GM19238 (cell line): ENCODE data around the gene DSN1.

Experiments used
- DNase-seq: peaks from one replicate; pipeline ENCODE4 v3.0.0; 2011; ENCODE audit warnings: low spot score; ENCODE audit not compliant: insufficient read length

The DSN1 gene

DNA sequence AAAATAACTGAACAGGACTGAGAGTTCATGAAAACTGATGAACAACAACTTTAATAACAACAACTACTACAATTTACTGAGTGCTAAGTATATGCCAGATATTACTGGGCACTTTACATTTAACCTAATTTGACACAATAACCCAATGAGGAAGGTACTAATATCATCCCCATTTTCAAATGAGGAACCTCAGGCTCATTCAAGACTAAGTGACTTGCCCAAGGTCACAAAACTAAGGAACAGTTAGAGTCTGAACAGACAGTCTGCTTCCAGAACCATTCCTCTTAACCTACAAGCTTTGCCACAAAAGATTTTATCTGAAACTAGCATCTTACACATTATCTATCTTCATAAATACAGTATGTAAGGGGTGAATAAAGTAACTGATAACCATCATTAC, 17.1 kb downstream of the DSN1 start:
- DNase-seq, result no peak

DNA sequence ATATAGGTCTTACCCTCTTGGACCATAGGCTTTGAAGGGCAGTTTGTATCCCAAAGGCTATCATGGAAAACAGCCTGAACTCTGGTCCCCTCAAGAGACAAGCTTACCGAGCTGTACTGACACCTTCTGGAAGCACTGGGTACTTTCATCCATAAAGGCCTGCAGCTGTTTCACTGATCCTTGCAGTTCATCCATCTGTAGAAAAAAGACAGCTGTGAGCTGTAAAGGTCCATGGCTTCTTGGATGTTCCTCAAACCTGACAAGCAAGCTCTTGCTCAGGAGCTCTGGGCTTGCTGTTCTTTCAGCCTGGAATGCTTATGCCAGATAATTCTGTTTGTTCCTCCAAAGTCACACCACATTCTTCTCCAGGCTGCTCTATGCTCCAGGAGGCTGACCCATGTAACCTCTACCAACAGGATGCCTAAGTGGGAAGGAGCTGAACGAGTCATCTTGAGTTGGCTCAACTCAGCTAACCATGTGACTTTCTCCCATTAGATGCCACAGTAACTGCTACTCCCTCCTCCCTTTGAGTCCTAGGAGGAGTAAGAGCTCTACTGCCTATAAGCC, 18.8 kb downstream of the DSN1 start:
- no peak for DNase-seq

DNA sequence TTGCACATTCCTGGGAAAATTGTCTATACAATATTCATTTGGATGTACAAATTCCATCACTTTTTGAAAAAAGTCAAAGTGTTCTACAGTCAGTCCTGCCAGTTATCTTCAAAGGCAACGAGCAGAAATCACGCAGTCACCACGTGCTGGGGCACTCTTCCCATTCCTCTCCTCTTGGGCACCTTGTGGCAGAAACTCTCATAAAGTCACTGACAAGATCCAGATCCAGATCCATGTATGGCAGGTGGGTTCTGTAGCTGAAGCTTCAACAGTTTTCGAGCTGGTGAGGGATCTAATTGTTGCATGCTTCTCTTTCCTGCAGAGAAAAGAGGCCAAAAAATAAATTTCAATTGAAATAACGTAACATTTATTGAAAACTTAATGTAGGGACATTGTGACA, 21.0 kb downstream of the DSN1 start:
- no peak for DNase-seq

DNA sequence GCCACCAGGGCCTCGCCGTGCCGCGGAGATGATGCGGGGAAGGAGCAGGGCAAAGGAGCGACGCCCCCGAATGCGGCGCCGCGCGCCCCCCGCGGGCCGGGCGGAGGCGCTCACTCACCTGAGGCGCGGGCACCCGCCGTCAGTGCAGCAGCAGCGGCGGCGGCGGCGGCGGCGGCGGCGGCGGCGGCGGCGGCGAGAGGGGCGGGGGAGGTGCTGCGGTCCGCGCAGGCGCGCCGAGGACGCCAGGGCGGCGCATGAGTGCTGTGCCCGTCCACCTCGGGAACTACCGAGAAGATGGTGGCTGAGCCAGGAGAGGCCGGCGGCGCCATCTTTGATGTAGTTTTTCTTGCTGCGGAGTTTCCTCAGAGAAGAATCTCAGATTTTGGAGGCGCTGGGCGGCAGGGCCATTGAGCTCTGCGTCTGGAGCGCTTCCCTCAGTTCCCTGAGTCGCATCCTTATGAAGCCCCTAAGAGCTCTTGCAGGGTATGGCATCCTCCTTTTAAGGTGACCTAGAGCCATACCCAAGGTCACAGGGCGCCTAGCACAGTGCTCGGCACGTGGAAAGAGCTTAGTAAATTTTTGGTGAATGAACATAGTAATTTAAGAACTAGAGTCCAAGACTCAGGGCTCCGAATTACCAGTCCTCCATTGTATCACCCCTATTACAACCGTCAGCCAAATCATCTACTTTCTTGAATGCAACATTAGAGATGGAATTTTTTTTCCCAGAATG, 27.5 kb downstream of the DSN1 start, which contains the start of gene NDRG3:
Gene NDRG3, minus strand, starts transcription at position 164 of the 733 bp plus-strand sequence. CDS start 24,355 bp downstream, outside the sequence.
- peak; percentile 97 for DNase-seq

DNA sequence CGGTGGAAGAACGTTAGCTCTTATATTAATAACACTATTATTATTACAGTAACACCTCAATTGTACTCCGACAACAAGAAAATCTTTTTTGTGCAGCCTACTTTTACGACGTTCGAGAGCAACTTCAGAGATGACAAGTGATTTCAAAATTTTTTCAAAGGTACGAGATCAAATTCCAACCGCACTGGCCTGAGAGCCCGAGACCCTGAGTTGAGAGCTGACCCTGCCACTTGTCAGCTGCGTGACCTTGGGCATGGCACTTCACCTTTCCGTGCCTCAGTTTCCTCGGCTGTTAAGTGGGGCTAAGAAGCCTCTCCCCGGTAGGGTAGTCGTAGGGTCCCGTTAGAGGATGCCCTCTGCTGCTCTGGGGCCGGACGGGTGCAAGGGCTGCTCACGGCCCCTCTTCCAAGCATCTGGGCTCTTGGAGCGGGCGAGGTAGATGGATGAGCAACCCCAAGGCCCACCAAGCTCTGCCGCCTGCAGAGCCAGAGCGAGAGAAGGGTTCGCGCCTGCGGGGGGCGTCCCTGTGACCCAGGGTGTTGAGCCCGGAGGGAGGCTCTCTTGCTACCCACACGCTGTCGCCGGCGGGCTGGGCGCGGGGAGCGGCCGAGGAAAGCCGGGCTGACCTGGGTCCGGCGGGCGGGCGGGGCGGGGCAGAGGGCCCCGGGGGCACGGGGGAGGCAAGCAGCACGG, 28.2 kb downstream of the DSN1 start:
- no peak for DNase-seq

DNA sequence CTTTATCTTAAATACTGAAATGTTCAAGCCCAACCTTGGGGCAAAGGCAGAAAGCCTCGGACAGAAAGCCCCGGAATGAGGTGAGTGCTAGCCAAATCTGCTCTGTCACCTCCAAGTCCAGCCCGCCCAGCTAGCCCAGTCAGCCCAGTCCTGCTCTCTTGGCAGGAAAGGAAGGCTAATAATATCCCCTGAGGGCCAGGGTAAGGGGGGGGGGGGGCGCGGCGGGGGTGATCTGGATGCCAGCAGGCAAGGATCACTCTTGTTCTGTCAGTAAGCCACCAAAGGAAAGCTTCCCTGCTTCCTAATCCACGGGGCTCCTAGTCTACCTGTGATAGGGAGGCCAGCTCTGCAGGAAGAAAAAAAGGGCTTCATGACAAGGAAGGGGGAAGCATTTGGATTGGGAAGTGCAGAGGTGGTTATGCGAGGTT, 28.8 kb downstream of the DSN1 start:
- no peak for DNase-seq

DNA sequence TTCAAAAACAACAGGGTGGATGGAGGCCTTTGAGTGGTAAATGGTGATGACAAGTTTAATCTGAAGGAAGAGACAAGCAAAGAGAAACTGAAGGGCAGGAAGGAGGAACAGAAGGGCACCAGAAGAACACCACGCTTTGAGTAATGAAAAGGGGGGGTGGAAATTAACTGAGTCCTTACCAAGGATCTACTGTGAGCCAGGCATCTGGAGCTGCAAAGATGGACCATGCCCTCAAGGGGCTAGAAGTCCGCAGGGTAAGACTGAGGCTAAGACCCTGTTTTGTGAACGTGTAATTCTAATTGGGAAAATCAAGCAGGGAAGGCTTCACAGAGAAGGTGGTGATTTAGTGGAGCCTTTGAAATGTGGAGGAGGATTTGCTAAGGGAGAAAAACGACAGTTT, 29.3 kb downstream of the DSN1 start:
- DNase-seq, result no peak

DNA sequence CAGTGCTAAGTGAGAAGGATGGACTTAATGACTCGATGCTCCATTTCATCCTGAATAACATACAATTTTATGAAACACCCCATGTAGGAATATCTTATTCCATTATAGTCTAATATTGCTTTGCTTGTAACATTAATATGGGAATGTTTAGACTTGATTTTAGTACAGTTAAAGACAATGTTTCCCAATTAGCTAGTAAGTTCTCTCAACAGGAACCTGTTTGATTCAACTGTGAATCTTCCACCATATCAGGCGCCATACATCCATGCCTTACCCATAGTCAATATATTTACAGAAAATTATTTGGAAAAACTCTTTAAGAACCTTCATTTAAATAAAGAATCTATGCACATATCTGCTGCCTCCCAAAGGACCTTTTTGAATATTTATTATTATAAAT, 31.0 kb downstream of the DSN1 start:
- DNase-seq, result no peak

DNA sequence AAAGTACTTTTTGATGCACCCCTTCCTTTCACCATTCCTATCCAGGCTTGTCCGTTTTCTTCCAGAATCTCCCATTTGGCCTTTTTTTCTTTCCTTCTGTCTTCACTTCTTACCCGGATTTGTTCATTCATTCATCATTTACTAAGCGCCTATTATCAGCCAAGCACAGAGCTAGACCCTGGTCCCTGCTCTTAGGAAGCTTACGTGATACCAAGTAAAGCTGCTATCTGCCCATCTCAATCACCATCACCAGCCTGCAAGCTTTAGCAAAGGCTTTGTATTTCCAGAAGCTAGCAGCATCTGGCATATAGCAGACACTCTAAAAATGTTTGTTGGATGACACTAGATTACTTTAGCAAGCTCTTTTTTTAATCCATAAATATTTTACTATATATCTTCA, 32.5 kb downstream of the DSN1 start:
- DNase-seq, result no peak

DNA sequence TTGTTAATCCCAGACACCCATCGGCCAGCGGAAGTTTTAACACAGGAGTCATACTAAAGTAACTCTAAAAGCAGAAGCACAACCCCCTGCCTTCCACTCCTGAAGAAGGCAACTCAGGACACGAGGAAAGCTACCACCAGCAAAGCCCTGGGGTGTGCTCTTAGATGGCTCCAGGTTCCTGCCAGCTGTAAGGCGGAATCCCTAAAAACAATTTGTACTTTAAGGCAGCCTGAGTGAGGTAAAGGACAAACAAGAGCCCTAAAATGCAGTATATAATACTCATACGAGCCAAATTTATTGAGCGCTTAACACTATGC, 36.4 kb downstream of the DSN1 start:
- DNase-seq, result no peak

DNA sequence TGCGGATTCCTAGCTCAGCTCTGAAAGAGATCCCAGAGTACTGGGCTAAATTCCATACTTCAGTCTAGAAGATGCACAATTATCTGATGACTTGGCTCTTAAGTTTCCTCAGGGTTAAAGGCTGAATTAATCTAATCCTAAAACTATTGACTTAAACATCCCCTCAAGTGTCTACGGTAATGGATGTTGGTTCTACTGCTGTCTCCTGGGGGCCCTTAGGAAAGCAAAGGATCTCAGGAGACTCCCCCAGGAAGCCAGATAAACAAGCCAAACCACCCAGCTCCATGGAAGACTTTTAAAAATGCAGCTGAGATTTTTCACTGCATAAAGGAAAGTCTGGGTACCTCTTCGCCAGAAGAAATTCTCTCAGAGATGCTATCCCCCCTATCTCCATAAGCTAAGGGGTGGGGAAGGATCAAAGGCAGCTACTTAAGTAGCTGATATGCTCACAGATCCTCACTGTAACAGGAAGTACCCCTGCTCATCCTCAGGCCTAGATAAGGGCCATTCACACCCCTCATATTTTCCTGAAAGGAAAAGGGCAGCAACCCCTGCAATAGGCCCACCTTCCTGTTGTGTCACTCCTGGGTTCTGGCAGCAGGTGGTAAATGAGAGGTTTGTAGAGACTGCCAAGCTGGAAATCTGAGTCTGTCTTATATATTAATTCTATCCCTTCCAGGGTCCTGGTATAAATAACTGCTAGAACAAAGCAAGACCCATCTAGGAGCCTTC, 36.9 kb downstream of the DSN1 start:
- DNase-seq, result no peak

DNA sequence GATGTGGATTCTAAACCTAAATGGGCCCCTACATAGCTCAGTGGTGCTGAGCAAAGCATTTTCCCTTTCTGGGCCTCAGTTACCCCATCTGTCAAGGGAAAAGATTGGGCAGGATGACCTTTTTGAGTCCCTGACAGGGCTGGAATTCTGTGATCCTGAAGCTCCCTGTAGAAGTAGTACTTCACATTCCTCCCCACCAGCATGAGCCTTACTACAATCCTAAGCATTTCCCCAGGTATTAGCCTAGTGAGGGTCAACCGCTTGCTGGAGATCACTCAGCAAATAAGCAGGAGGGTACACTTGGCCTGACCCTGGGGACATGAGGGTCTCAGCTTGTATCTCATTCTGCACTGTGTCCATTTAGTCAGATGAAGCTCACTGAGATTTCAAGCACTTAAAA, 41.1 kb downstream of the DSN1 start:
- DNase-seq, result no peak

DNA sequence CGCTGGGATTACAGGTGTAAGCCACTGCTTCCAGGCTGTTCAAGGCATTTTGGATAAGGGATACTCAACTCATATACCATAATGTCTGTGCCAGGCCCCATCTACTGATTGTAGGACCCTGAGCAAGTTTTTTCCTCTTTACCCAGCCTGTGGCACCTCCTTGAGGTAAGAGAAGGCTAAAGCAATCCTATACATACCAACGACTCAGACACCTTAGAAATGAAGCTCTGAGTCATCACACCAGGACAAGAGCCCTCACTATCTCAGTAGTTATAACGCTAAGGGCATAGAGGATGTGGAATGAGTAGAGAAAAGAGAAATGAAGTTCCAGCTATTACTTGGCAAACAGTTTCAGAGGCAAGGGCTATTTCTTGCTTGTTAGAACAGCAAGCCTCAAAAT, 44.6 kb downstream of the DSN1 start:
- no peak for DNase-seq

DNA sequence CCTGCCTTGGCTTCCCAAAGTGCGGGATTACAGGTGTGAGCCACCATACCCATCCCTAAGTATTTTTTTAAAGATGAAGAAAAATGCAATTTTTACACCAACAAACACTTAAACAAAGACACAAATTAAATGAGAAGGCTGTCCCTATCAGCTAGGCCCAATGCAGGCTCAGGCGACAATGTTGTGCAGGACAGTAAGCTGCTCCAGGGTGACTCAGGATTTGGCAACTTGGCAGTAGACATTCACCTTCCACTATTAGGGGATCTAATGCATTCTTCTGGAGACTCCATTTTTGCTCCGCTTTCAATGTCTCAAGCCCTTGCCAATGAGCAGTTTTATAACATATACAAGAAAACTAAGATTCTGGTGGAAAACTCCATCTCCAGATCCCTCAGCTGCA, 47.4 kb downstream of the DSN1 start:
- no peak for DNase-seq

DNA sequence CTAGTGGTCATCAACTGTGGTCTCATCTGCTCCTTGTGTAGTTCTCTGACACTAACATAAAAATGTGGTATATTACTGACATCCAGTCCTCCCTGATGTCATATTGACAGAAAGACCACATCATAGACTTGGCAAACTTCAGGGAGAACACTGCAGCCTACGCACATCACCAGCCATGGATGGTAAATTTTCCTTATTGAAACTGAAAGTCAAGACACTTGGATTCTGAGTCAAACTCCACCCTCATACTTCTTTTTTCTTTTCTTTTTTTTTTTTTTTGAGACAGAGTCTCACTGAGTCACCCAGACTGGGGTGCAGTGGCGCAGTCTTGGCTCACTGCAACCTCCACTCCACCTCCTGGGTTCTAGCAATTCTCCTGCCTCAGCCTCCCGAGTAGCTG, 53.1 kb downstream of the DSN1 start:
- no peak for DNase-seq

DNA sequence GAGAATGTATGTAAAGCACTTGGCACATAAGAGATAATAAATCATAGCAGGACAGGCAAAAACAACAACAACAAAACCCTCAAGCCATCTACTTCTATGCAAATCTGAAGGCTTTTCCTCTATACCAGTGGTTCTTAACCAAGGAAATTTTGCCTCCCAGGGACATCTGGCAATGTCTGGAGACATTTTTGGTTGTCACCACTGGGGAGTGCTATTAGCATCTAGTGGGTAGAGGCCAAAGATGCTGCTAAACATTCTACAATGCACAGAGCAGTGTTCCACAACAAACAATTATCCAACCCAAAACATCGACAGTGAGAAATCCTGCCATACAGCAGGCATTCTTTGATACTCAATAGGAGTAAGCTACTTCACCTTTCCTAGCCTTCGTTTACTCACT, 55.9 kb downstream of the DSN1 start:
- no peak for DNase-seq

DNA sequence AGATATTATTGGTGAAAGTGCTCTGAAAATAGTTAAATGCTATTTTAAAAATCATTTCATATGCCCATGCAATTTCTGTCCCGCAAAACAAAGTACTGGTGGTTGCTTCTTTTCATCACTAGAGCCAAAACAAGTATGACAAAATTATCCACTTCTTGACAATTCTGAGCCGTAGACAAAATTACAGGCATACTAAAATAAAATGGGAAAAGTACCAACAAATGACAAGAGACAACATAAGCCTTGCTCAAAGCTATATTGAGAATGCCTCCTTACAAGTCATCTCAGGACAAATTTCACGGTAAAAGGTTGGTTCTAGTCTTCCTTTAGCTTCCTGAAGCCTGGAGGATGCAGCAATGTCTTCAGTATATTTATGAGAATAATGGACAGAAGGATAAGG, 56.5 kb downstream of the DSN1 start:
- no peak for DNase-seq

DNA sequence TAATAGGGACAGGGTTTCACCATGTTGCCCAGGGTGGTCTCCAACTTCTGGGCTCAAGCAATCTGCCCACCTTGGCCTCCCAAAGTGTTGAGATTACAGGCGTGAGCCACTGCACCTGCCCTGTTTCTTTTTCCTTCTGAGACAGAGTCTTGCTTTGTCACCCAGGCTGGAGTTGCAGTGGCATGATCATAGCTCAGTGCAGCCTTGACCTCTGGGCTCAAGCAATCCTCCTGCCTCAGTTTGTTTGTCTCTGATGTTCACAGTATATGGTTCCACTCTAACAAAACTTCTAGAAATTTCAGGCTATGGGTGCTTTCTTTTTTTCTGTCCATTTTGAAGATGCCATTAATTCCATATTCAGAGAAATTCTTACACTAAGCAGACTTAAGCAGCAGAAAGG, 60.8 kb downstream of the DSN1 start:
- DNase-seq, result no peak

DNA sequence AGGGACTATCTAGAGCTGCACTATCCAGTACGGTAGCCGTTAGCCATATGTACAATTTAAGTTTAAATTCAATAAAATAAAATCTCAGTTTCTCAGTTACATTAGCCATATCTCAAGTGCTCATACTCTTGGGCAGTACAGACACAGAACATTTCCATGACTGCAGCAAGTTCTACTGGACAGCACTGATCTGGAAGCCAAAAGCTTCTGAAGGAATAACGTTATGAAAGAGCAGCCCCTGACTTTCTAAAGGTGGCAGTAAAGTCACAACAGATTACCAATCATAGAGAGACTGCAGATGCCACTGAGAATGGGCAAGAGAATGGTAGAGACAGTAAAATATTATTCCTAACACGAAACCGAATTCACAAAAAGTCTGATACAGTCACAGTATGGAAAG, 64.4 kb downstream of the DSN1 start:
- no peak for DNase-seq

DNA sequence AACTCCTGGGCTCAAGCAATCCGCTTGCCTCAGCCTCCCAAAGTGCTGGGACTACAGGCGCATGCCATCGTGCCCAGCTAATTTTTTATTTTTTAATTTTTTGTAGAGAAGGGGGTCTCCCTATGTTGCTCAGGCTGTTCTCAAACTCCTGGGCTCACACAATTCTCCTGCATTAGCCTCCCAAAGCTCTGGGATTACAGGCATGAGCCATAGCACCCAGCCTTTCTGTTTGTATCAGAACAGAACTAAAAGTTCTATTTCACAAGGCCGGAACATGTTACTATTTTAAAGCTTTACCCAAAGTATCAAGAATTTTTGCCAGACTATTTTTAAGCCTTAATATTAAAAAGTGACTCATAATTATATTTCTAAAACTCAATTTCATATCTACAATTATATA, 70.0 kb downstream of the DSN1 start:
- DNase-seq, result no peak
